NT2/D1 (cell line): ENCODE measurements around the gene BNC2.

Source experiments
- DNase-seq: peaks from one replicate; pipeline ENCODE4 v3.0.0-alpha.2; 2011; ENCODE audit warnings: low read depth, low spot score
- H3K27me3 ChIP-seq: 2 replicates; pipeline ENCODE4 v1.6.0; 2011; ENCODE audit warnings: mild to moderate bottlenecking; ENCODE audit not compliant: insufficient read length, insufficient read depth
- H3K36me3 ChIP-seq: 2 replicates; pipeline ENCODE4 v1.6.1; 2011; ENCODE audit warnings: mild to moderate bottlenecking, low read length, mixed read lengths; ENCODE audit not compliant: insufficient read depth, insufficient read length
- H3K4me1 ChIP-seq: 2 replicates; pipeline ENCODE4 v1.5.1; 2011; ENCODE audit not compliant: insufficient read depth, insufficient read length
- H3K4me3 ChIP-seq: 2 replicates; pipeline ENCODE4 v1.5.1; 2011; ENCODE audit warnings: low read depth; ENCODE audit not compliant: insufficient read length
- H3K9ac ChIP-seq: 2 replicates; pipeline ENCODE4 v1.6.0; 2011; ENCODE audit warnings: low read depth; ENCODE audit not compliant: insufficient read length
- H3K9me3 ChIP-seq: 2 replicates; pipeline ENCODE4 v1.5.1; 2011; ENCODE audit warnings: mild to moderate bottlenecking, low read length; ENCODE audit not compliant: insufficient read depth
- SUZ12 ChIP-seq: IDR thresholded peaks from 2 replicates; pipeline ENCODE4 v1.6.1; 2011; ENCODE audit not compliant: insufficient read length, insufficient read depth; ENCODE audit errors: extremely low read depth
- YY1 ChIP-seq: IDR thresholded peaks from 2 replicates; pipeline ENCODE4 v1.6.1; 2011; ENCODE audit not compliant: insufficient read length, insufficient read depth
- ZNF274 ChIP-seq: IDR thresholded peaks from 2 replicates; pipeline ENCODE4 v1.6.1; 2011; ENCODE audit warnings: mild to moderate bottlenecking, low read depth, low read length

Gene BNC2

DNA sequence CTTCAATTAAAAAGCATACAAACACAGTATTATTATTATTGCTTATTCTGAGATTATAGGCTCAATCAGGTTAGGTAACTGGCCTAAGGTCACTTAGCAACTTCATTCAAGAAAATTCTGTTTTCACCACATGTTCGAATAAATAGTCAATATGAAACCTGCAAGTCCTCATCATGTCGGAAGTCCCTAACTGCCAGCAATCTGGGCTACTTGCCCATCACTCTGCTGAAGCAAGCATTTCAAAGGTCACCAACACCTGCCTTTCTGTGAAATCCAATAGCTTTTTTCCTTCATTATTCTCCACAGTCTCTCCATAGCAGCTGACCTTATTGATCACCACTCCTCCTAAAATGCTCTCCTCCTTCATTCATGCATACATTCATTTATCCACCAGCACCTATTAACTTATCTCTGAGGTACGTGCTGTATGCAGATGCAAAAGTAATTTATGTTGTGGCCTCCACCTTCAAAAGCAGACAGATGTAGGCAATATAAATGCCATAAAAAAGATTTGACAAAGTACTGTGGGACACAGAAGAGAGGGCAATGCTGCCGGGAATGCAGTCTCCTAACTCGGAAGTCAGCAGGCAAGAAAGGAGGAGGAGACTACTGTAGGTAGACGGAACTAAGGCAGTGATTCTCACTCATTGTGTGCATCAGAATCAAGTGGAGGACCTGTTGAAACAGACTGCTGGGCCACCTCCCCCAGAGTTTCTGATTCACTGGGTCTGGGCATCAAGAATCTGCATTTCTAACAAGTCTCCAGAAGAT, 310.9 kb downstream of the BNC2 start:
- Histone ChIP-seq H3K9me3 (no peaks in the 10 kb centered on the region), H3K9ac (no peak overlapping the region), H3K4me1 (no peaks in the 10 kb centered on the region), H3K36me3 (no peaks in the 10 kb centered on the region), H3K27me3 (no peaks in the 10 kb centered on the region), H3K4me3 (no peak overlapping the region)
- TF ChIP-seq ZNF274 (no peak), YY1 (no peak), SUZ12 (no peak)
- no peak for DNase-seq

DNA sequence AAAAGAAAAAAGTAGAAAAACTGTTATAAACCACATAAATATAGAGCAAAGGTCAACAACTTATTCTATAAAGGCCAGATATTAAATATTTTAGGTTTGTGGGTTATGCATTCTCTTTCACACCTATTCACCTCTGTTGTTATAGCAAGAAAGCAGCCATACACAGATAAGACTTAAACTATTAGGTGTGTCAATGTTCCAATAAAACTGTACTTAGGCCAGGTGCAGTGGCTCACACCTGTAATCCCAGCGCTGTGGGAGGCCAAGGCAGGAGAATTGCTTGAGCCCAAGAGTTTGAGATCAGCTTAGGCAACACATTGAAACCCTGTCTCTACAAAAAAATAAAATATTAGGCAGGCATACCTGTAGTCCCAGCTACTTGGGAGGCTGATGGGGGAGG, 314.7 kb downstream of the BNC2 start:
- DNase-seq: no peak
- Histone ChIP-seq H3K4me1 (no peaks in the 10 kb centered on the region), H3K4me3 (no peak overlapping the region), H3K36me3 (peaks cover 14% of the 10 kb centered on the region), H3K9me3 (no peaks in the 10 kb centered on the region), H3K9ac (no peak overlapping the region), H3K27me3 (no peaks in the 10 kb centered on the region)
- TF ChIP-seq YY1 (no peak), ZNF274 (no peak), SUZ12 (no peak)

DNA sequence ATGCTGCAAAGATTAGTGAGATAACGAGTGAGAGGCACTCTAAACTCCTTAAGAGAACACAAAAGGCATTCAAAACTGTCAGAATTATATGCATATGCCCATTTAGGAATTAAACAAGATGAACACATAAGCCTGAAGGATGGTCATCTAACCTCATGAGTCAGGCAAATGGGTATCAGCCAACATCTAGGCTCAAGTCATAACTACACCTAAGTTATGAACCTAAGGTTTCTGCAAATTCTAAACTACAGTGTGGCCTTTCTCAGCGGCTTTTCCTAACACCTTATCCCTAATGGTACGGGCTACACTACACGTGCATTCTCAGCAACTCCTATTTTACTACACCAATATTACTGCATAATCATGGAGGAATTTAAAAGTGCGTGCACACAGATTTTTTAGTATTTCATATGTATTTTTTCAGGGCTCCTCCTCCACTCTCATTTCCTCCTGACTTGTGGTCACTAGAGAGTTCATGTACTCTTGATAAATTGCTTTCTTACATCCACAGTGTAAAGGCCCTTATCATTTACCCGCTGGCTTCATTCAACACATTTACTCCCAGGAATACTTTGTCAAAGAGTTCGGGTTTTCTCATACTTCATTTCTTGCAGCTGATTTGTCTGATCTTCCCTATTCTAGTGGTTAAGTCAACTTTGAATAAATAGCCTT, 316.5 kb downstream of the BNC2 start:
- H3K4me3 ChIP-seq: no peak overlapping the region
- no peaks in the 10 kb centered on the region for H3K9me3 ChIP-seq
- H3K4me1 ChIP-seq: no peaks in the 10 kb centered on the region
- TF ChIP-seq YY1 (no peak), ZNF274 (no peak), SUZ12 (no peak)
- H3K9ac ChIP-seq: no peak overlapping the region
- DNase-seq: no peak
- H3K27me3 ChIP-seq: no peaks in the 10 kb centered on the region
- H3K36me3 ChIP-seq: peaks cover 14% of the 10 kb centered on the region

DNA sequence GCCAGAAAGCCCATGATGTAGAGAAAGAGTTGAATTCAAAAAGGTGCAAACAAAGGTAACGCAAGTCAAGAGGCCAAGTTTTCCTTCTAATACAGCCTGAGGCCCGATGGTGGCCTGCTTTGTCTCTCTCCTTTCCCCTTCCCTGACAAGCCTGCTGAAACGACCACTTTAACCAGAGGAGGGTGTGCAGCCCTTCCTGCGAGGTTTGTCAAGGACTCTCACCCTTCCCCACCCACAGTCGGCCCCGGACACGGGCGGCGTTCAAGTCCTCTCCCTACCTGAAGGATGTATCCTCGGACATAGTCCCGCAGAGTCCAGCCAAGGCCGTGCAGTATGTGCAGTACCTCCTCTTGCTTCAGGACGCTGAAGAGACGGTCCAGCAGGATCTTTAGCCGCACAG, 318.2 kb downstream of the BNC2 start:
- Histone ChIP-seq H3K4me1 (no peaks in the 10 kb centered on the region), H3K27me3 (no peaks in the 10 kb centered on the region), H3K9ac (no peak overlapping the region), H3K9me3 (no peaks in the 10 kb centered on the region), H3K4me3 (no peak overlapping the region), H3K36me3 (peaks cover 14% of the 10 kb centered on the region)
- no peak for TF ChIP-seq ZNF274
- no peak for TF ChIP-seq SUZ12
- TF ChIP-seq YY1: no peak
- DNase-seq: no peak

DNA sequence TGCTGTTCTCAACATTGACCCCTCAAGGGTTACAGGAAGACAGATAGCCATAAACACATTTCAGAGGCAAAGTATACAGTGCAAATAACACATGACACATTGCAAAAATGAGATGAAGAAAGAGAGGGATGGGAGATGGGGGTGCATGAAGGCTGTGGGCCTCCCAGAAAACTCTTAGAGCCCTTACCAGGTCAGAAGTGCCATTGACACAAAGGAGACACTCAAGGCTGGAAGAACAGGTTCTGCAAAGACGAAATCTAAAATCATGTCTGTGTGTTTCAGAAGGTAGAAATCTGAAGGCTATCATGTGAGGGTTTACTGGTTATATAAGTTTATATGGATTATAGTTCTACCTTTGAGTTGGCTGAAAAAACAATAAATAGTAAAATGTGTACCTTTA, 318.8 kb downstream of the BNC2 start:
- Histone ChIP-seq H3K36me3 (peaks cover 14% of the 10 kb centered on the region), H3K4me1 (no peaks in the 10 kb centered on the region), H3K4me3 (no peak overlapping the region), H3K9ac (no peak overlapping the region), H3K9me3 (no peaks in the 10 kb centered on the region), H3K27me3 (no peaks in the 10 kb centered on the region)
- TF ChIP-seq ZNF274 (no peak), SUZ12 (no peak), YY1 (no peak)
- DNase-seq: no peak

DNA sequence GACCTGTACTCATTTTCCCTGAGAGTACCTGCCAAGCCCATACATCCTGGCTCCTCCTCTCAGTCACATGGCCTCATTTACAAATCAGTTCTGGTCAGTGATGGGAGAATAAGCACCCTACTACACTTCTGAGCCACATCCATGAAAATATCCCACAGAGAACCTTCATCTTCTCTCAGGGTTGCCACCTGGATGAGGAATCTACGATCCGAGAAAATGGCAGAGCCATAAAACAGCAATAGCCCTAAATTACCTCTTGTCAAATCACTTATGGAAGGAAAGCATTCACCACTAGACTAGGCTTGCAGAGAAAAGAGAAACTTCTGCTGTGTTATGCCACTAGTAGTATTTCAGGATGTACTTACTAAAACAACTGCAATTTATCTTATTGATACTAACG, 324.8 kb downstream of the BNC2 start:
- H3K9me3 ChIP-seq: no peaks in the 10 kb centered on the region
- TF ChIP-seq YY1 (no peak), ZNF274 (no peak), SUZ12 (no peak)
- no peaks in the 10 kb centered on the region for H3K4me1 ChIP-seq
- no peak for DNase-seq
- no peaks in the 10 kb centered on the region for H3K27me3 ChIP-seq
- no peak overlapping the region for H3K9ac ChIP-seq
- H3K4me3 ChIP-seq: no peak overlapping the region
- no peaks in the 10 kb centered on the region for H3K36me3 ChIP-seq

DNA sequence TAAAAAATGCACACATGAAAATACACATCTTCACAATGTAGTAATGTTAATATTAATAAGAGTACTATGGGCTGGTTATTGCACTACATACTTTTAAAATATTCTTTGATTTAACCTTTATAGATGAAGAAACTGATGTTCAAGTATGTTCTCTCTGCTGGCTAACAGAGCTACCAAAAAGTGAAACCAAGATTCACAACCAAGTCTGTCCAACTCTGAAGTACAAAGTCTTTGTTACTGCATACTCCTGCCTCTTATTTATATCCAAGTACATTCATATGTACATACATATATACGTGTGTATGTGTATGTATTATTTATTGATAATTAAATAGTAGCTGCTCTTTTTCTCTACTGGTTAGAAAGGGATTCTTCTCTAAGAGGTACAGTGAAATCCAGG, 325.6 kb downstream of the BNC2 start:
- TF ChIP-seq SUZ12 (no peak), YY1 (no peak), ZNF274 (no peak)
- H3K27me3 ChIP-seq: no peaks in the 10 kb centered on the region
- H3K9me3 ChIP-seq: no peaks in the 10 kb centered on the region
- H3K9ac ChIP-seq: no peak overlapping the region
- no peak overlapping the region for H3K4me3 ChIP-seq
- no peaks in the 10 kb centered on the region for H3K36me3 ChIP-seq
- H3K4me1 ChIP-seq: no peaks in the 10 kb centered on the region
- DNase-seq: no peak
